Right lobe of liver (tissue), 4 donors: Measurements from ENCODE around the gene LRP6.

Experiments
- CTCF ChIP-seq, 4 donors: fragments of 200-600 bp in 3 of 4; fragments of 450-650 bp in 1 of 4; IDR thresholded peaks; one replicate each; pipeline versions ENCODE4 v1.5.1 to v1.8.0; 2016 to 2022; ENCODE audit warnings: antibody characterized with exemption in 4 of 4, mild to moderate bottlenecking in 2 of 4
- POLR2A ChIP-seq: fragments of 450-650 bp; IDR thresholded peaks from one replicate; pipeline ENCODE4 v1.6.1; 2017; ENCODE audit warnings: antibody characterized with exemption, mild to moderate bottlenecking
- donor health status: DM: no; HTN: no; CAD: no.
- donor health status: DM: no; HTN: no; CAD: no.
- donor health status: DM: no; HTN: yes; CAD: no.

- TF ChIP-seq CTCF (IDR thresholded peaks at IDR 0.05) (no peak), POLR2A (no peak)
These were observed 110.0 kb downstream of the LRP6 start for GRCh38 chr12:12156828-12157227.
